RWPE2 (cell line): ENCODE results near the gene SLC25A26.

Source experiments
- ATAC-seq: fragments of 200-7000 bp; cut with Tn5 transposase; 3 replicates; pipeline ENCODE4 v1.9.1; 2021; ENCODE audit warnings: low read depth
- DNase-seq: peaks from one replicate; pipeline ENCODE4 v3.0.0-alpha.2; 2020; ENCODE audit warnings: low spot score
- H3K27ac ChIP-seq: fragments of 450-650 bp; 2 replicates; pipeline ENCODE4 v1.5.1; 2017; ENCODE audit warnings: mild to moderate bottlenecking; ENCODE audit not compliant: poor library complexity, severe bottlenecking
- H3K27me3 ChIP-seq: fragments of 250-450 bp; sonication (Bioruptor Pico); 2 replicates; pipeline ENCODE4 v1.5.1; 2021; ENCODE audit warnings: mild to moderate bottlenecking, moderate library complexity; ENCODE audit not compliant: insufficient read depth, poor library complexity, severe bottlenecking
- H3K36me3 ChIP-seq: fragments of 250-450 bp; sonication (Bioruptor Pico); 2 replicates; pipeline ENCODE4 v1.5.1; 2020; ENCODE audit warnings: low read depth, mild to moderate bottlenecking, moderate library complexity
- H3K4me1 ChIP-seq: fragments of 250-450 bp; sonication (Bioruptor Pico); 2 replicates; pipeline ENCODE4 v1.5.1; 2021; ENCODE audit warnings: mild to moderate bottlenecking, moderate library complexity; ENCODE audit not compliant: insufficient read depth, poor library complexity, severe bottlenecking
- H3K4me3 ChIP-seq: fragments of 250-450 bp; sonication (Bioruptor Pico); 2 replicates; pipeline ENCODE4 v1.5.1; 2021; ENCODE audit warnings: mild to moderate bottlenecking, moderate library complexity; ENCODE audit not compliant: severe bottlenecking
- H3K9me3 ChIP-seq: fragments of 250-450 bp; sonication (Bioruptor Pico); 2 replicates; pipeline ENCODE4 v1.5.1; 2021; ENCODE audit warnings: mild to moderate bottlenecking, moderate library complexity; ENCODE audit not compliant: severe bottlenecking
- CTCF ChIP-seq: fragments of 450-650 bp; IDR thresholded peaks from one replicate; pipeline ENCODE4 v1.5.1; 2017; ENCODE audit warnings: mild to moderate bottlenecking, moderate library complexity; ENCODE audit not compliant: poor library complexity, severe bottlenecking

Gene SLC25A26

GRCh38 chr3:66362541-66362941, 141.7 kb downstream of the SLC25A26 start:
- Histone ChIP-seq H3K4me1 (no peaks in the 10 kb centered on the region), H3K4me3 (no peak overlapping the region), H3K27ac (no peak overlapping the region), H3K27me3 (no peaks in the 10 kb centered on the region), H3K36me3 (no peaks in the 10 kb centered on the region), H3K9me3 (no peaks in the 10 kb centered on the region)
- ATAC-seq, result no peak
- TF ChIP-seq CTCF, result no peak
- DNase-seq, result no peak

GRCh38 chr3:66363148-66363547, 142.3 kb downstream of the SLC25A26 start:
- no peaks in the 10 kb centered on the region for H3K36me3 ChIP-seq
- no peaks in the 10 kb centered on the region for H3K9me3 ChIP-seq
- H3K4me1 ChIP-seq, result no peaks in the 10 kb centered on the region
- no peaks in the 10 kb centered on the region for H3K27me3 ChIP-seq
- H3K4me3 ChIP-seq, result no peak overlapping the region
- H3K27ac ChIP-seq, result no peak overlapping the region
- no peak for TF ChIP-seq CTCF
- no peak for DNase-seq
- no peak for ATAC-seq

- DNase-seq (no peak), ATAC-seq (no peak)
- H3K4me1 ChIP-seq, result no peaks in the 10 kb centered on the region
- H3K4me3 ChIP-seq, result no peak overlapping the region
- no peaks in the 10 kb centered on the region for H3K36me3 ChIP-seq
- no peaks in the 10 kb centered on the region for H3K9me3 ChIP-seq
- H3K27me3 ChIP-seq, result no peaks in the 10 kb centered on the region
- H3K27ac ChIP-seq, result no peak overlapping the region
- TF ChIP-seq CTCF, result no peak
Measured at GRCh38 chr3:66365080-66365479, 144.3 kb downstream of the SLC25A26 start.

GRCh38 chr3:66366747-66367146, 145.9 kb downstream of the SLC25A26 start:
- Histone ChIP-seq H3K36me3 (no peaks in the 10 kb centered on the region), H3K27me3 (no peaks in the 10 kb centered on the region), H3K9me3 (no peaks in the 10 kb centered on the region), H3K27ac (no peak overlapping the region), H3K4me1 (no peaks in the 10 kb centered on the region), H3K4me3 (no peak overlapping the region)
- no peak for TF ChIP-seq CTCF
- DNase-seq (no peak), ATAC-seq (no peak)

- ATAC-seq (no peak), DNase-seq (no peak)
- TF ChIP-seq CTCF, result no peak
- Histone ChIP-seq H3K4me3 (no peak overlapping the region), H3K36me3 (no peaks in the 10 kb centered on the region), H3K4me1 (no peaks in the 10 kb centered on the region), H3K27me3 (no peaks in the 10 kb centered on the region), H3K9me3 (no peaks in the 10 kb centered on the region), H3K27ac (no peak overlapping the region)
Measured at GRCh38 chr3:66367979-66368378, 147.2 kb downstream of the SLC25A26 start.
